Measurements from ENCODE around the gene PRELID1. TPM values are rescaled to one million over a fixed set of nuclear protein-coding genes. Genes with fewer than 3 reads are reported as not detected.

Gene PRELID1
- total RNA-seq, 2 donors from 2014 or later, result 118 to 128 TPM

DNA sequence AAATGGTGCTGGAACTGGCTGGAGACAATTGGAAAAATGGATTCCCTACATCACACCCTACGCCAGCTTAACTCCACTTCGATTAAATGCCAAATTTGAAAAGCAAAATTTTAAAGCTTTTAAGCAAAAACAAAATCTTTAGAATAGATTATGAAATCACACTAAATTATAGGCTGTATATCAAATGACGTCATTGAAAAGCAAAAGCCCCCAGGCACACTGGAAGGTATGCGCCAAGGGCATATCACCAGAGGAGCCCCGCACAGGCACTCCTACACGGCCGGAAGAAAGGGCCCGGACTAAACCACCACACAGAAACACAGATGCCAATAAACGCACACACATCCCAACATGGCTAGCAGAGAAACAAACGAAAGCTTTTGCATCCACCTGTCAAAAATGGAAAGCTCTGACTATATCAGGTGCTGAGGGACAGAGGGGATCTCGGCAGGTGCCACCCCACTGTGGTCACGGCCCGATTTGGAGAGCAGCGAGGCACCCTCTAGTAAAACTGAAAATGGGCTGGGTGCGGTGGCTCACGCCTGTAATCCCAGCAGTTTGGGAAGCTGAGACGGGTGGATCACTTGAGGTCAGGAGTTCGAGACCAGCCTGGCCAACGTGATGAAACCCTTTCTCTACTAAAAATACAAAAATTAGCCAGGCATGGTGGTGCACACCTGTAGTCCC, 25.1 kb downstream of the PRELID1 start:
- Mint-ChIP-seq H3K4me3 (no peak overlapping the region), H3K4me1 (ENCODE audit: low read depth) (peaks cover 28% of the 10 kb centered on the region), H3K9me3 (no peaks in the 10 kb centered on the region), H3K27me3 (ENCODE audit: low read depth) (no peaks in the 10 kb centered on the region), H3K36me3 (ENCODE audit: insufficient read depth in 2 of 2) (peaks cover 0 to 9% of the 10 kb centered on the region in 2 donors), H3K27ac (no peak overlapping the region)
- ATAC-seq (replicated peaks in 1 of 2) (no peak), DNase-seq (no peak)

GRCh38 chr5:177329883-177330282, 26.3 kb downstream of the PRELID1 start:
- no peak for DNase-seq
- H3K9me3 Mint-ChIP-seq, result no peaks in the 10 kb centered on the region
- peaks cover 0 to 14% of the 10 kb centered on the region in 2 donors for H3K36me3 Mint-ChIP-seq (ENCODE audit: insufficient read depth in 2 of 2)
- peaks cover 22% of the 10 kb centered on the region for H3K4me1 Mint-ChIP-seq (ENCODE audit: low read depth)
- ATAC-seq (replicated peaks in 1 of 2), result no peak
- H3K4me3 Mint-ChIP-seq, result no peak overlapping the region
- no peaks in the 10 kb centered on the region for H3K27me3 Mint-ChIP-seq (ENCODE audit: low read depth)
- no peak overlapping the region for H3K27ac Mint-ChIP-seq

GRCh38 chr5:177330991-177331842, 27.6 kb downstream of the PRELID1 start:
- Mint-ChIP-seq H3K27me3 (ENCODE audit: low read depth) (no peaks in the 10 kb centered on the region), H3K4me3 (no peak overlapping the region), H3K9me3 (no peaks in the 10 kb centered on the region), H3K4me1 (ENCODE audit: low read depth) (peaks cover 23% of the 10 kb centered on the region), H3K27ac (no peak overlapping the region), H3K36me3 (ENCODE audit: insufficient read depth in 2 of 2) (peaks cover 0 to 19% of the 10 kb centered on the region in 2 donors)
- ATAC-seq (replicated peaks in 1 of 2), result no peak
- no peak for DNase-seq

GRCh38 chr5:177332031-177332895, 28.7 kb downstream of the PRELID1 start:
- no peak overlapping the region for H3K4me3 Mint-ChIP-seq
- H3K36me3 Mint-ChIP-seq (ENCODE audit: insufficient read depth in 2 of 2), result peaks cover 0 to 24% of the 10 kb centered on the region in 2 donors
- no peak for ATAC-seq (replicated peaks in 1 of 2)
- no peaks in the 10 kb centered on the region for H3K9me3 Mint-ChIP-seq
- peaks cover 28% of the 10 kb centered on the region for H3K4me1 Mint-ChIP-seq (ENCODE audit: low read depth)
- no peaks in the 10 kb centered on the region for H3K27me3 Mint-ChIP-seq (ENCODE audit: low read depth)
- DNase-seq, result no peak
- no peak overlapping the region for H3K27ac Mint-ChIP-seq

- Mint-ChIP-seq H3K4me1 (ENCODE audit: low read depth) (peaks cover 24% of the 10 kb centered on the region), H3K4me3 (no peak overlapping the region), H3K27me3 (ENCODE audit: low read depth) (no peaks in the 10 kb centered on the region), H3K27ac (no peak overlapping the region), H3K9me3 (no peaks in the 10 kb centered on the region), H3K36me3 (ENCODE audit: insufficient read depth in 2 of 2) (peaks cover 0 to 24% of the 10 kb centered on the region in 2 donors)
- no peak for DNase-seq
- no peak for ATAC-seq (replicated peaks in 1 of 2)
Measured at GRCh38 chr5:177332896-177333260, 29.3 kb downstream of the PRELID1 start.

DNA sequence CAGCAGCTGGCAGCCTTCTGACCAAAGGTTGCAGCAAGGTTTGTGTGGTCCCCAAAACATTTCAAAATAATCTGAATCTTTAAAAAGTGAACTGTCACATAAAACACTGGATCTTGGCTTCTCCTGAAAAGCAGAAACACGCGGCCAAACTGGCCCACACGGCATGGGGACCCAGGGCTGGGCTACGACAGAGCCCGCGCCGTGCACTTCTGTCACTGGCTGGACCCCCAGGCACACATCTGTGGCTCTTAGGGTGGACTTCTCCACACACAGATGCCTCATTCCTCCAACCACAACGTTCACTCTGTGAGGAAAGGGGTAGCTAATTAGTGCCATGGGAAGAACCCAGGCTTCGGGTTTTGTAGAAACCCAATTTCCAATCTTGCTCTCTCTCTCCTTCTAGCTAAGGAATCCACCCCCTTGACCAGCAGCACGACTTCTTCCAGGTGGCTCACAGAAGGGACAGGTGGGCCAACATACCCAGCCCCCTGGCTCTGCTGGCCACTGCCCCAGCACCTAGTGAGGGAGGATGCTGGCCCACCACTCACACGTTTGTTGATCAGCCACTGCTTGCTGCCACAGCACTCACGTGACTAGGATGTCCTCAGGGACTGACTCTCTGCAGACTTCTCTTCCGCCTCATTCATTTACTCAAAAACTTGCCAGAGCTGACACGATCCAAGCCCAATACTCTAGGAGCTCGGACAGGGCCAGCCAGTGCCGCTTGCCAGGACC, 30.0 kb downstream of the PRELID1 start:
- H3K4me3 Mint-ChIP-seq, result no peak overlapping the region
- DNase-seq, result no peak
- H3K27ac Mint-ChIP-seq, result no peak overlapping the region
- no peak for ATAC-seq (replicated peaks in 1 of 2)
- no peaks in the 10 kb centered on the region for H3K9me3 Mint-ChIP-seq
- peaks cover 17% of the 10 kb centered on the region for H3K4me1 Mint-ChIP-seq (ENCODE audit: low read depth)
- H3K27me3 Mint-ChIP-seq (ENCODE audit: low read depth), result no peaks in the 10 kb centered on the region
- H3K36me3 Mint-ChIP-seq (ENCODE audit: insufficient read depth in 2 of 2), result peaks cover 0 to 24% of the 10 kb centered on the region in 2 donors

DNA sequence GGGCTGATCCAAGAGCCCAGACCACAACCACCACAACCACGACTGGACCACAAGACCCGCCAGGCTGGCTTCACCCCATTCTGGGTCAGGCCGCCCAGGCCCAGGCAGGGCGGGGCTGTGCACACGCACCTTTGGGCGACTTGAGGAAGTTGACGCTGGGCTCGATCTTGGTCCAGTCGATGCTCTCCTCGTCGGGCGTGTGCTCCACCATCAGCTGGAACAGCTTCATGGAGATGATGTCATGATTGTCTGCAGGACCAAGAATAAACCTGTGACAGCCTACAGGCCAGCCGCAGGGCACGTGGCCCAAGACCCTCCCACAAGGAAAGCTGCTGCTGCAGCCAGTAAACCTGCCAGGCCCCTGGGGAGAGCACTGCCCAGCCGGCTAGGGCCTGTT, 30.6 kb downstream of the PRELID1 start:
- H3K4me1 Mint-ChIP-seq (ENCODE audit: low read depth), result peaks cover 14% of the 10 kb centered on the region
- ATAC-seq (replicated peaks in 1 of 2) (no peak), DNase-seq (no peak)
- no peak overlapping the region for H3K4me3 Mint-ChIP-seq
- H3K27me3 Mint-ChIP-seq (ENCODE audit: low read depth), result no peaks in the 10 kb centered on the region
- peaks cover 0 to 24% of the 10 kb centered on the region in 2 donors for H3K36me3 Mint-ChIP-seq (ENCODE audit: insufficient read depth in 2 of 2)
- H3K27ac Mint-ChIP-seq, result no peak overlapping the region
- H3K9me3 Mint-ChIP-seq, result no peaks in the 10 kb centered on the region

GRCh38 chr5:177334781-177335700, 31.4 kb downstream of the PRELID1 start:
- no peaks in the 10 kb centered on the region for H3K27me3 Mint-ChIP-seq (ENCODE audit: low read depth)
- no peaks in the 10 kb centered on the region for H3K9me3 Mint-ChIP-seq
- H3K36me3 Mint-ChIP-seq (ENCODE audit: insufficient read depth in 2 of 2), result peaks cover 5 to 30% of the 10 kb centered on the region in 2 donors
- ATAC-seq (replicated peaks in 1 of 2) (no peak), DNase-seq (no peak)
- H3K4me1 Mint-ChIP-seq (ENCODE audit: low read depth), result peaks cover 23% of the 10 kb centered on the region
- no peak overlapping the region for H3K27ac Mint-ChIP-seq
- no peak overlapping the region for H3K4me3 Mint-ChIP-seq

DNA sequence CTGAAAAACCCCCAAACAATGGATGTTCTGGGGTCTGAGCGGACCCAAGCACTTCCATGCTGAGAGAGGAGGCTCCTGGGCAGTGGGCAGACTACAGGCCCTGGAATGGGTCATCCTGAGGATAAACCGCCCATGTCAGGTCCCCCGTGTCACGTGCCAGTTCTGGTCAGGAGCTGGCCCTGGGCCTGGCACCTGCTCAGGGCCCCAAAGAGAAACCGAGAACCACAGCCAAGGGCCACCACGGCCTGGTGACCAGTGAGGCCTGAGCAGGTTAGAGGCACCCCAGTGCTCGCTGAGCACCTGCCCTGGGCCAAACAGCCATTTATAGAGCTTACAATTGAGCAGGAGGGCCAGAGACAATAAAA, 32.1 kb downstream of the PRELID1 start:
- H3K4me1 Mint-ChIP-seq (ENCODE audit: low read depth), result peaks cover 28% of the 10 kb centered on the region
- H3K4me3 Mint-ChIP-seq, result no peak overlapping the region
- ATAC-seq (replicated peaks in 1 of 2) (no peak), DNase-seq (no peak)
- no peak overlapping the region for H3K27ac Mint-ChIP-seq
- H3K9me3 Mint-ChIP-seq, result no peaks in the 10 kb centered on the region
- peaks cover 5 to 31% of the 10 kb centered on the region in 2 donors for H3K36me3 Mint-ChIP-seq (ENCODE audit: insufficient read depth in 2 of 2)
- no peaks in the 10 kb centered on the region for H3K27me3 Mint-ChIP-seq (ENCODE audit: low read depth)

DNA sequence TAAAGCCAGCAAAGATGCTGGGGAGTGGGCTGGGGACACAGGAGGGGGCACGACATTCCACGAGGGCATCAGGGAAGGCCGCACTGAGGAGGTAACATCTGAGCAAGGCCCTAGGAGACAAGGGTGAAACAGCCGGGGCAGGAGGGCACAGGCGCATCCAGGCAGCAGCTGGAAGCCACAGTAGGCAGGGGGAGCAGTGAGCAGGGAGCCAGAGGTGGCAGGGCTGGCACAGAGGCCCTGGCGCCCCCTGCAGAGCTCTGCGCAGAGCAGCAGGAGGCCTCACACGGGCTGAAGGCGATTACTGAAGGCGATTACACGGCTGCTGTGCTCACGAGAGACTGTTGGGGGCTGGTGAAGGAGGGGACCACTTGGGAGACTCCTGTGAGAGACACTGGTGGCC, 32.5 kb downstream of the PRELID1 start:
- ATAC-seq (replicated peaks in 1 of 2) (peak; percentile 75 to 87), DNase-seq (peak; percentile 40 to 63)
- H3K27ac Mint-ChIP-seq, result no peak overlapping the region
- no peaks in the 10 kb centered on the region for H3K9me3 Mint-ChIP-seq
- peaks cover 5 to 31% of the 10 kb centered on the region in 2 donors for H3K36me3 Mint-ChIP-seq (ENCODE audit: insufficient read depth in 2 of 2)
- H3K4me1 Mint-ChIP-seq (ENCODE audit: low read depth), result peaks cover 28% of the 10 kb centered on the region
- H3K4me3 Mint-ChIP-seq, result no peak overlapping the region
- H3K27me3 Mint-ChIP-seq (ENCODE audit: low read depth), result no peaks in the 10 kb centered on the region

DNA sequence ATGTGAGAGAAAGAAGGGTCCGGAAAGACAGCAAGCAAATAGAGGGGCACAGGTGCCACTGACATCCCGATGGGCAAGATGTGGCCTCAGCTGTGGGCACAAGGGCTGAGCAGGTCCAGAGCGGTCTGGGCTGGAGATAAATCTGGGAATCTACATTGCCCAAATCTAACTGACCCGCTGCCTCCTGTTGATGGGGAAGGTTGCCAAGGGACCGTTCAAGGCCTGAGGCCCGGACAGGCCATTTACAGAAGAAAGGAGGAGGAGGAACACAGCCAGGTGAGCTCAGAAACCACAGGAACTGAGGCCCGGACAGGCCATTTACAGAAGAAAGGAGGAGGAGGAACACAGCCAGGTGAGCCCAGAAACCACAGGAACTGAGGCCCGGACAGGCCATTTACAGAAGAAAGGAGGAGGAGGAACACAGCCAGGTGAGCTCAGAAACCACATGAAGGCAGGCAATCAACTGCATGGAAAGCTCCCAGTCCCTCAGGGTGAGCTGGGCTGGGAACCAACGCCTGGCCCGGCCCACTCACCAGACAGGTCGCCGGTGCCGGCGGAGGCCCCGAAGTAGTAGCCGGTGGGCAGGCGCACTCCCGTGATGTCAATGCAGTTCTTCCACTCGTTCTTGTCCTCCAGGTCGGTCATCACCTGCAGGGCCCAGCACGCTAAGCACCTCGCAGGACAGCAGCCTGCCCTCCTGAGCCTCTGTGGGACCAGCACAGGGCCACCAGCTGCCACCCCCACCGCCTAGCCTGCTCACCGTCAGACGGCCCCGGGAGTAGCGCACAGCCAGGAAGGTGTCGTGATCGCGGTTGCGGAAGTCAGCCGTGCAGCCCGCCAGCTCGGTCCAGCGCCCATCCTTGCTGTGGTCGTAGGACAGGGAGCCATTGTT, 33.2 kb downstream of the PRELID1 start:
- no peak for DNase-seq
- H3K4me1 Mint-ChIP-seq (ENCODE audit: low read depth), result peaks cover 28% of the 10 kb centered on the region
- no peaks in the 10 kb centered on the region for H3K9me3 Mint-ChIP-seq
- no peak overlapping the region for H3K4me3 Mint-ChIP-seq
- no peak overlapping the region for H3K27ac Mint-ChIP-seq
- H3K27me3 Mint-ChIP-seq (ENCODE audit: low read depth), result no peaks in the 10 kb centered on the region
- no peak for ATAC-seq (replicated peaks in 1 of 2)
- H3K36me3 Mint-ChIP-seq (ENCODE audit: insufficient read depth in 2 of 2), result peaks cover 7 to 35% of the 10 kb centered on the region in 2 donors

Measured in activated T-cell treated with anti-CD3 and anti-CD28 coated beads, Interleukin-2, amount 50 U/mL, for 72 hours (primary cell).